Cortex of kidney (tissue), 1 donor: ENCODE results near the gene LINS1.
"Not testable (repeated sequence)": the region's sequence is repeated elsewhere in the genome, so short reads cannot be mapped to it uniquely, and the experiment has no call there.

ENCODE experiments used
- DNase-seq: peaks from one replicate; lab custom pipeline; 2025; lab: John Stamatoyannopoulos, UW

Gene LINS1

GRCh38 chr15:100601163-100601562 is 821 bp downstream of the LINS1 start:
- DNase-seq, result no peak

GRCh38 chr15:100598655-100599054 is 3.3 kb downstream of the LINS1 start:
- no peak for DNase-seq

GRCh38 chr15:100597862-100598261 is 4.1 kb downstream of the LINS1 start:
- no peak for DNase-seq

GRCh38 chr15:100596792-100597191 is 5.2 kb downstream of the LINS1 start:
- DNase-seq, result no peak

GRCh38 chr15:100595964-100596363 is 6.0 kb downstream of the LINS1 start:
- no peak for DNase-seq

- DNase-seq, result no peak
Measured at GRCh38 chr15:100593431-100593830, 8.6 kb downstream of the LINS1 start.

GRCh38 chr15:100592898-100593297 is 9.1 kb downstream of the LINS1 start:
- no peak for DNase-seq

- DNase-seq, result no peak
Measured at GRCh38 chr15:100591835-100592234, 10.1 kb downstream of the LINS1 start.

GRCh38 chr15:100591163-100591562 is 10.8 kb downstream of the LINS1 start:
- DNase-seq, result not testable (repeated sequence)

- no peak for DNase-seq
Measured at GRCh38 chr15:100588638-100589242, 13.2 kb downstream of the LINS1 start.

GRCh38 chr15:100580414-100580813 is 21.6 kb downstream of the LINS1 start:
- no peak for DNase-seq

- DNase-seq, result no peak
Measured at GRCh38 chr15:100573526-100573925, 28.5 kb downstream of the LINS1 start.

- no peak for DNase-seq
Measured at GRCh38 chr15:100572362-100572983, 29.5 kb downstream of the LINS1 start.

- no peak for DNase-seq
Measured at GRCh38 chr15:100571592-100572167, 30.3 kb downstream of the LINS1 start.

- DNase-seq, result no peak
Measured at GRCh38 chr15:100570735-100571313, 31.2 kb downstream of the LINS1 start.

- no peak for DNase-seq
Measured at GRCh38 chr15:100570275-100570674, 31.7 kb downstream of the LINS1 start.

- DNase-seq, result no peak
Measured at GRCh38 chr15:100569391-100569790, 32.6 kb downstream of the LINS1 start.

GRCh38 chr15:100566850-100567628 is 34.9 kb downstream of the LINS1 start:
- DNase-seq, result no peak

GRCh38 chr15:100565591-100565990 is 36.4 kb downstream of the LINS1 start:
- no peak for DNase-seq

- DNase-seq, result no peak
Measured at GRCh38 chr15:100560323-100560722, 41.7 kb downstream of the LINS1 start.

GRCh38 chr15:100559330-100559729 is 42.7 kb downstream of the LINS1 start:
- DNase-seq, result no peak

- no peak for DNase-seq
Measured at GRCh38 chr15:100558771-100559254, 43.2 kb downstream of the LINS1 start.
